H9 (cell line): ENCODE measurements around the gene NCKAP5. TPM values are rescaled to one million over a fixed set of nuclear protein-coding genes. Genes with fewer than 3 reads are reported as not detected.

Experiments
- DNase-seq: peaks from one replicate; pipeline ENCODE4 v3.0.0-alpha.2; 2017
- H2AFZ ChIP-seq: one replicate; pipeline ENCODE4 v1.6.1; 2013; ENCODE audit warnings: mild to moderate bottlenecking, low read length, control low read depth, moderate library complexity
- H2AK5ac ChIP-seq: 2 replicates; pipeline ENCODE4 v1.6.1; 2013; ENCODE audit warnings: low read length, control low read depth, mixed read lengths; ENCODE audit not compliant: insufficient read length
- H2BK120ac ChIP-seq: one replicate; pipeline ENCODE4 v1.6.1; 2013; ENCODE audit warnings: low read depth, mild to moderate bottlenecking, low read length, control low read depth, inconsistent platforms; ENCODE audit not compliant: poor library complexity, severe bottlenecking
- H2BK12ac ChIP-seq: 2 replicates; pipeline ENCODE4 v1.6.1; 2013; ENCODE audit warnings: low read length, control low read depth, mixed read lengths, low read depth; ENCODE audit not compliant: insufficient read length
- H2BK15ac ChIP-seq: 2 replicates; pipeline ENCODE4 v1.6.1; 2013; ENCODE audit warnings: low read depth, low read length, control low read depth
- H2BK20ac ChIP-seq: one replicate; pipeline ENCODE4 v1.6.1; 2013; ENCODE audit warnings: low read depth, mild to moderate bottlenecking, low read length, control low read depth, inconsistent platforms; ENCODE audit not compliant: poor library complexity, severe bottlenecking
- H2BK5ac ChIP-seq: 2 replicates; pipeline ENCODE4 v1.6.1; 2013; ENCODE audit warnings: low read length, control low read depth, mixed read lengths; ENCODE audit not compliant: insufficient read length
- H3K14ac ChIP-seq: 2 replicates; pipeline ENCODE4 v1.6.1; 2013; ENCODE audit warnings: low read length, control low read depth; ENCODE audit not compliant: insufficient read depth
- H3K18ac ChIP-seq: 2 replicates; pipeline ENCODE4 v1.6.1; 2013; ENCODE audit warnings: low read depth, mild to moderate bottlenecking, mixed read lengths, low read length, control low read depth; ENCODE audit not compliant: insufficient read length
- H3K23ac ChIP-seq: 2 replicates; pipeline ENCODE4 v1.6.1; 2013; ENCODE audit warnings: low read length, control low read depth, mixed read lengths, low read depth; ENCODE audit not compliant: insufficient read length
- H3K23me2 ChIP-seq: 2 replicates; pipeline ENCODE4 v1.6.1; 2013; ENCODE audit warnings: low read depth, mild to moderate bottlenecking, mixed read lengths, low read length, control low read depth; ENCODE audit not compliant: insufficient read length, poor library complexity, severe bottlenecking
- H3K27ac ChIP-seq: 2 replicates; pipeline ENCODE4 v1.5.1; 2013; ENCODE audit warnings: low read length, control low read depth, mixed read lengths, low read depth; ENCODE audit not compliant: insufficient read length
- H3K27me3 ChIP-seq: 2 replicates; pipeline ENCODE4 v1.6.1; 2013; ENCODE audit warnings: low read length, control low read depth, inconsistent platforms; ENCODE audit not compliant: insufficient read depth
- H3K4ac ChIP-seq: 2 replicates; pipeline ENCODE4 v1.6.1; 2013; ENCODE audit warnings: low read depth, mild to moderate bottlenecking, control low read depth, inconsistent platforms, low read length, moderate library complexity
- H3K4me1 ChIP-seq: 2 replicates; pipeline ENCODE4 v1.6.1; 2013; ENCODE audit warnings: low read length, control low read depth, inconsistent platforms; ENCODE audit not compliant: insufficient read depth
- H3K4me2 ChIP-seq: 2 replicates; pipeline ENCODE4 v1.6.1; 2013; ENCODE audit warnings: low read length, control low read depth, mixed read lengths; ENCODE audit not compliant: insufficient read length, insufficient read depth
- H3K56ac ChIP-seq: 2 replicates; pipeline ENCODE4 v1.6.1; 2013; ENCODE audit warnings: low read depth, mild to moderate bottlenecking, mixed read lengths, low read length, control low read depth; ENCODE audit not compliant: insufficient read length
- H3K79me1 ChIP-seq: 2 replicates; pipeline ENCODE4 v1.6.1; 2013; ENCODE audit warnings: low read depth, mild to moderate bottlenecking, moderate library complexity, low read length, control low read depth, inconsistent platforms; ENCODE audit not compliant: insufficient read depth, poor library complexity, severe bottlenecking
- H3K79me2 ChIP-seq: 2 replicates; pipeline ENCODE4 v1.6.1; 2013; ENCODE audit warnings: low read length, control low read depth, inconsistent platforms; ENCODE audit not compliant: insufficient read depth
- H3K9ac ChIP-seq: 2 replicates; pipeline ENCODE4 v1.6.1; 2013; ENCODE audit warnings: low read length, control low read depth, mixed read lengths; ENCODE audit not compliant: insufficient read length; ENCODE audit errors: extremely low read depth
- H3K9me3 ChIP-seq: one replicate; pipeline ENCODE4 v1.6.1; 2013; ENCODE audit warnings: low read depth, low read length, inconsistent platforms; ENCODE audit not compliant: control insufficient read depth
- H3T11ph ChIP-seq: one replicate; pipeline ENCODE4 v1.6.1; 2013; ENCODE audit warnings: mild to moderate bottlenecking, low read length, control low read depth, inconsistent platforms
- H4K20me1 ChIP-seq: one replicate; pipeline ENCODE4 v1.6.1; 2013; ENCODE audit not compliant: control insufficient read depth, insufficient read length, insufficient read depth
- H4K5ac ChIP-seq: 2 replicates; pipeline ENCODE4 v1.6.1; 2013; ENCODE audit warnings: low read depth, mild to moderate bottlenecking, mixed read lengths, low read length, control low read depth; ENCODE audit not compliant: insufficient read length
- H4K8ac ChIP-seq: replicated peaks from 2 replicates; pipeline ENCODE4 v1.6.1; 2013; ENCODE audit warnings: low read length, control low read depth, mixed read lengths, low read depth; ENCODE audit not compliant: insufficient read length
- H4K91ac ChIP-seq: 2 replicates; pipeline ENCODE4 v1.6.1; 2013; ENCODE audit warnings: low read depth, mild to moderate bottlenecking, moderate library complexity, mixed read lengths, low read length, control low read depth; ENCODE audit not compliant: insufficient read length
- H3K27ac Mint-ChIP-seq, 3 experiments: 2 replicates in 2 of 3; 3 replicates in 1 of 3; pipeline ENCODE4 v1.8.0; 2020 to 2021; ENCODE audit warnings: mixed read lengths in 3 of 3, mild to moderate bottlenecking in 1 of 3, moderate library complexity in 1 of 3
- H3K27me3 Mint-ChIP-seq: 2 replicates; pipeline ENCODE4 v1.8.0; 2021; ENCODE audit warnings: low read depth, mild to moderate bottlenecking, moderate library complexity, mixed read lengths
- H3K36me3 Mint-ChIP-seq, 3 experiments: 2 replicates in 2 of 3; 3 replicates in 1 of 3; pipeline ENCODE4 v1.8.0; 2020 to 2021; ENCODE audit warnings: low read depth in 3 of 3, mixed read lengths in 3 of 3; ENCODE audit not compliant: insufficient read depth in 1 of 3
- H3K4me1 Mint-ChIP-seq, 2 experiments: 2 replicates each; pipeline ENCODE4 v1.8.0; 2020; ENCODE audit warnings: mixed read lengths in 2 of 2
- H3K4me3 Mint-ChIP-seq, 2 experiments: 2 replicates in 1 of 2; 3 replicates in 1 of 2; pipeline ENCODE4 v1.8.0; 2020 to 2021; ENCODE audit warnings: mild to moderate bottlenecking in 2 of 2, mixed read lengths in 2 of 2, moderate library complexity in 1 of 2
- H3K9me3 Mint-ChIP-seq, 2 experiments: 2 replicates in 1 of 2; 3 replicates in 1 of 2; pipeline ENCODE4 v1.8.0; 2020; ENCODE audit warnings: mild to moderate bottlenecking in 2 of 2, mixed read lengths in 2 of 2, moderate library complexity in 1 of 2
- CTCF ChIP-seq: fragments of 200-600 bp; sonication (generic); conservative IDR thresholded peaks from 3 replicates; pipeline ENCODE4 v1.8.0; 2021; ENCODE audit warnings: antibody characterized with exemption, mild to moderate bottlenecking
- WGBS: extraction: QIAGEN DNeasy Blood & Tissue Kit; methylation state at CpG from one replicate; pipeline ENCODE4 v1.1.7; 2013; ENCODE audit warnings: missing lambda C conversion rate, low lambda C conversion rate, mixed read lengths; ENCODE audit not compliant: insufficient read length; ENCODE audit errors: extremely low coverage; 5-methylcytosine and 5-hydroxymethylcytosine counted together
- total RNA-seq: library from RNA; stranded (reverse); gene quantifications from 2 replicates; pipeline ENCODE4 v1.2.1, GENCODE V29; 2021

The NCKAP5 gene
- total RNA-seq, 1 experiment from 2014 or later: 0.26 TPM

- Histone ChIP-seq H2AK5ac (no peak overlapping the region), H4K20me1 (no peaks in the 10 kb centered on the region), H2AFZ (no peak overlapping the region), H3K56ac (no peak overlapping the region), H3K4me2 (no peak overlapping the region), H4K5ac (no peak overlapping the region), H2BK120ac (no peak overlapping the region), H3K23me2 (no peaks in the 10 kb centered on the region), H4K91ac (no peak overlapping the region), H3K18ac (no peak overlapping the region), H2BK5ac (no peak overlapping the region), H3K27ac (no peak overlapping the region), H3K9me3 (peaks cover 13% of the 10 kb centered on the region), H3K79me2 (no peaks in the 10 kb centered on the region), H3K79me1 (no peaks in the 10 kb centered on the region), H3K27me3 (no peaks in the 10 kb centered on the region), H2BK12ac (no peak overlapping the region), H3T11ph (no peak overlapping the region), H3K23ac (no peak overlapping the region), H3K9ac (no peak overlapping the region), H3K4ac (no peak overlapping the region), H2BK15ac (peak overlapping the region; percentile 80; the same call in 1 of the 2 replicates), H3K14ac (no peak overlapping the region), H2BK20ac (no peak overlapping the region), H4K8ac (no peak overlapping the region), H3K4me1 (no peaks in the 10 kb centered on the region; the same call in 1 of the 2 replicates)
- peaks cover 8 to 28% (median 22%) of the 10 kb centered on the region in 3 experiments for H3K36me3 Mint-ChIP-seq
- DNase-seq: no peak
- peaks cover 3 to 4% of the 10 kb centered on the region in 2 experiments; a peak in 2 of 4 replicates for H3K4me1 Mint-ChIP-seq
- no peak overlapping the region for H3K4me3 Mint-ChIP-seq
- H3K9me3 Mint-ChIP-seq: peaks cover 26 to 36% of the 10 kb centered on the region in 2 experiments
- no peaks in the 10 kb centered on the region; the same call in 1 of the 2 replicates for H3K27me3 Mint-ChIP-seq
- TF ChIP-seq CTCF: no peak
- WGBS: no CpG with 5 or more reads among the region's 4 CpGs
- H3K27ac Mint-ChIP-seq: no peak overlapping the region
Measured at GRCh38 chr2:133390156-133390555, 178.1 kb downstream of the NCKAP5 start.
